GM12874 (cell line): ENCODE data around the gene PSMD14.

Source experiments
- TF ChIP-seq, protein P1 (sequence below): IDR thresholded peaks from 2 replicates; pipeline ENCODE4 v1.5.1; 2011; ENCODE audit warnings: low read depth, mild to moderate bottlenecking, control low read depth, low read length, moderate library complexity; ENCODE audit not compliant: insufficient read depth

The PSMD14 gene

DNA sequence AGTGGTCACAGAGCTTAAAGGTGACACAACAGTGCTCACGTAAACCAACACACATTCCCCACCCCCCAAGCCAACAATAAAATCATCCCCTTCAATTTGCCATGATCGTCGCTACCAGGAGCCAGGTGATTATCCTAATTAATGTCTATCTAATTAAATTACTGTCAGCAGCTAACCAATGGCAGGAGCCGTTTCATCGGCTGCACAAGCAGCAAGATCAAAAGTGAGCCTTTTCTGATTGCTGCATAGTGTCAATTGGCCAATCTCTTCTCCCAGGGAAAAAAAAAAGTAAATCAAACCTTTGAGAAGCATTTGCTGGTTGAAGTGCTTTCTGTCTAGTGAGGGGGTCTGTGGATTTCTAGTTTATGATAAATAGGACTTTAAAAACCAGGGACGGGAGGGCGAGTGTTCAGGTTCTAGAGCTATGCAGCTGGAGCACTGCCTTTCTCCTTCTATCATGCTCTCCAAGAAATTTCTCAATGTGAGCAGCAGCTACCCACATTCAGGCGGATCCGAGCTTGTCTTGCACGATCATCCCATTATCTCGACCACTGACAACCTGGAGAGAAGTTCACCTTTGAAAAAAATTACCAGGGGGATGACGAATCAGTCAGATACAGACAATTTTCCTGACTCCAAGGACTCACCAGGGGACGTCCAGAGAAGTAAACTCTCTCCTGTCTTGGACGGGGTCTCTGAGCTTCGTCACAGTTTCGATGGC, 107.9 kb downstream of the PSMD14 start, which contains the start of gene TBR1:
Gene TBR1, plus strand, starts transcription at position 311 of the 721 bp plus-strand sequence. Its CDS starts 114 bp downstream, at position 425.
- TF ChIP-seq, protein P1, sequence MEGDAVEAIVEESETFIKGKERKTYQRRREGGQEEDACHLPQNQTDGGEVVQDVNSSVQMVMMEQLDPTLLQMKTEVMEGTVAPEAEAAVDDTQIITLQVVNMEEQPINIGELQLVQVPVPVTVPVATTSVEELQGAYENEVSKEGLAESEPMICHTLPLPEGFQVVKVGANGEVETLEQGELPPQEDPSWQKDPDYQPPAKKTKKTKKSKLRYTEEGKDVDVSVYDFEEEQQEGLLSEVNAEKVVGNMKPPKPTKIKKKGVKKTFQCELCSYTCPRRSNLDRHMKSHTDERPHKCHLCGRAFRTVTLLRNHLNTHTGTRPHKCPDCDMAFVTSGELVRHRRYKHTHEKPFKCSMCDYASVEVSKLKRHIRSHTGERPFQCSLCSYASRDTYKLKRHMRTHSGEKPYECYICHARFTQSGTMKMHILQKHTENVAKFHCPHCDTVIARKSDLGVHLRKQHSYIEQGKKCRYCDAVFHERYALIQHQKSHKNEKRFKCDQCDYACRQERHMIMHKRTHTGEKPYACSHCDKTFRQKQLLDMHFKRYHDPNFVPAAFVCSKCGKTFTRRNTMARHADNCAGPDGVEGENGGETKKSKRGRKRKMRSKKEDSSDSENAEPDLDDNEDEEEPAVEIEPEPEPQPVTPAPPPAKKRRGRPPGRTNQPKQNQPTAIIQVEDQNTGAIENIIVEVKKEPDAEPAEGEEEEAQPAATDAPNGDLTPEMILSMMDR: no peak

DNA sequence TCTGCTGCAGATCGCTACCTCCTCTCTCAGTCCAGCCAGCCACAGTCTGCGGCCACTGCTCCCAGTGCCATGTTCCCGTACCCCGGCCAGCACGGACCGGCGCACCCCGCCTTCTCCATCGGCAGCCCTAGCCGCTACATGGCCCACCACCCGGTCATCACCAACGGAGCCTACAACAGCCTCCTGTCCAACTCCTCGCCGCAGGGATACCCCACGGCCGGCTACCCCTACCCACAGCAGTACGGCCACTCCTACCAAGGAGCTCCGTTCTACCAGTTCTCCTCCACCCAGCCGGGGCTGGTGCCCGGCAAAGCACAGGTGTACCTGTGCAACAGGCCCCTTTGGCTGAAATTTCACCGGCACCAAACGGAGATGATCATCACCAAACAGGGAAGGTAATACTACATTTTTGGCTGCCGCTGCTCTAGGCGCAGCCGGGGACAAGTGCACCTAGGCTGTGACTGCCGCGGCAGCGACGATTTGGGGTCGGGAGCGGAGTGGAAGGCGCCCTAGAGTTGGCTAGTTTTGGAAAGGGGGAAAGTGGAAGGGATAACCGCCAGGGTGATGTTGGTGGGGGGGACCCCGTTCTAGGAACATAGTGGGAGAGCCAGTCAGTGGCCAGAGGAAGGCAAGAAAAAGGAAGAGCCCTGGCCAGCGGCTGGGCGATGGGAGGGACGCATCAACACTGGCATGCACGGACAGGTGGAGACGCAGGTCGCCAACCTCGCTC, 108.6 kb downstream of the PSMD14 start:
- TF ChIP-seq, protein P1: no peak

DNA sequence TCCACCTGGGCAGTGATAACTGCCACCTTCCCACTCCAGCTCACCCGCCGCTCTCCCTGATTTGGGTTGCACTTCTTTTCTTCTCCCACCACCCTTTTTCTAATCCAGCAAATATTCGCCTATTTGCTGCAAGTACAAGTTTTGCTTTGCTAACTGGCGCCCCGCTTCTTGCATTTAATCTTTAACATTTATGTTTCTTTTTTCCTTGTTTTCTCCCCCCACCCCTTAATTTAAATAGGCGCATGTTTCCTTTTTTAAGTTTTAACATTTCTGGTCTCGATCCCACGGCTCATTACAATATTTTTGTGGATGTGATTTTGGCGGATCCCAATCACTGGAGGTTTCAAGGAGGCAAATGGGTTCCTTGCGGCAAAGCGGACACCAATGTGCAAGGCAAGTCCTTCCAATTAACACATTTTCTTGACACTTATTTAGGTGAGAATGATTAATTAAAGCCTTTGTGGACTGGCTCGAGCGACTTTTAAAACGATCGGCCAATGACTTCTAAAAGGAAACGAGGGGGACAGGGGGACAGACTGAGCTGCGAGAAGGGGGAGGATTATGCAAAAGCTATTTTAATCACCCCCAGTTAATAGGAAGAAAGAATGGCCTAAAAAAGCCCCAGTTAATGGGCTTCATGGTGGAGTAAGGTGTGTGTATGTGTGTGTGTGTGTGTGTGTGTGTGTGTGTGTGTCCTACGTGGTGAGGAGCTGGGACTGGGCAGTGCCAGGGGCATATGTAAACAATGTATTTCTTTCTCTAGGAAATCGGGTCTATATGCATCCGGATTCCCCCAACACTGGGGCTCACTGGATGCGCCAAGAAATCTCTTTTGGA, 109.4 kb downstream of the PSMD14 start:
- TF ChIP-seq, protein P1: no peak

DNA sequence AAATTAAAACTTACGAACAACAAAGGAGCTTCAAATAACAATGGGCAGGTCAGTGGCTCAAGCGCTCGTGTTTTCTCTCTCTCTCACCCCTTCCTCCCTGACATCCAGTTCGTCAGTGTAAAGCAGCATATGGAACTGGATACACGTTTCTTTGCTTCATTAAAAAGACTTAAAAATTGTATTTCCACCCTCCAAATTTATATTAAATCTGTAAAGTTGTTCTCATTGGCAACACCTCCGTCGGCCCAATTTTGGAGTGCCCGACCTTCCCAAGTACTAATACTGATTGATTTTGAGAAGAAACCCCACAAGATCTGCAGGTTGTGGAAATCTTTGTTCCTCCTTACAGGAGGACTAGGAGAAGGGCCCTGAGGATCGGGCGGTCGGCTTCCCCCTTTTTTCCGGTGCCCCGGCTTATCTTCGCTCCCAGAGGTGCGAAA, 110.1 kb downstream of the PSMD14 start:
- TF ChIP-seq, protein P1: no peak

DNA sequence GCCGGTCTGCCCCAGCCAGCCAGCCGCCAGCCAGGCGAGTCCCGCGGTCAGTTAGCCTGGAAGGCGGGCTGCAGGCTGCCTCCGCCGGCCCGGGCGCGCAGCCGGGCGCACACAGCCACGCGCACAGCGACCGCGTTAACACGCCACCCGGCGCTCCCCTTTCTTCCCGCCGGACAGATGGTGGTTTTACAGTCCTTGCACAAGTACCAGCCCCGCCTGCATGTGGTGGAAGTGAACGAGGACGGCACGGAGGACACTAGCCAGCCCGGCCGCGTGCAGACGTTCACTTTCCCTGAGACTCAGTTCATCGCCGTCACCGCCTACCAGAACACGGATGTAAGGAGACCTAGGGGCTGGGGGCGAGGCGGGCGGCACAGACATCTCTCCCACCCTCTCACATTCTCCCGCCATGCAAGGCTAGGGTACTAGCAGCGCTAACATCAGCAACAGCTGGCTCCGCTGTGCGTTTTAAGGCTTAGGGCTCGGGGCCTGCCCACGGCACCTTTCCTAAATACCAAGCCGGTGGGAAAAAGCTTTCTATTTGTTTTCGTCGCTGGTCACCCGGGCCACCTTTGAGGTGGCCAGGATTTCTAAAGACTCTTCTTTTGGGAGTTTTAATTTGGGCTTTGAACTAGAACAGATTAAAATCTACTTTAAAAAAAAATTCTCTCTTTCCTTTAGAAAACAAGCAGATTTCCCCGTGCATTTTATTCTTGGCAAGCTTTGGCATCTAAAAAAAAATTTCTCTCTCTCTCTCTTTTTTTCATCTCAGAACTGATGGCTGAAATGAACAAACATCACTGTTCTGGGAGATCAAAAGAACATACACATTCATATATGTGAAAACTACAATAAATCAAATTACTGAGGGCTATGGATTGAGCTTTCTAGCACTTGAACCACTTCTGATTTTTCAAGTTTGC, 110.8 kb downstream of the PSMD14 start:
- TF ChIP-seq, protein P1: no peak

DNA sequence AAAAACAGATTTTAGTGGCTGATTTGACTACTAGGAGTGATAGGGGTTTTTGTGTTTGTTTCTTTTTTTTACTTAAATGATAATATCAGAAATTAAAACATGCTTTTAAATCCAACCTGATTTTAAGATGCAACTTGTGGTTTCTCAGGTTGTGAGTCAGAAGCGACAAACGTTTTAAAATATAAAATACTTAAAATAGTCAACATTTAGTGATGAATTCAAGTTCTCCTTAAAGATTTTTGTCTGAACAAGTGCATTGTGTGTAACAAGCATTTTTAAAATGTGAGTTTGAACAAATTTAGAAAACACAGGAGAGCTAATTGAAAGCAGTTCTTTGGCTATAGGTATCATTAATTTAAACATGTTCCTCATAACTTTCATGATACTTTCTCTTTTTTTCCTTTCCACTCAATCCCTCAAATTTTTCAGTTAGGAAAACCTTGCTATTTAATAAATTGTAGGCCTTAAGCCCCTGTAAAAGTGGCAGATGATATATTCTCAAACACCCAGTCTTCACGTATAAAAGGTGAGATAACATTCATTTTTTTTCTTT, 111.5 kb downstream of the PSMD14 start:
- TF ChIP-seq, protein P1: no peak
